H1 (cell line): ENCODE results near the gene SMIM13. TPM values are rescaled to one million over a fixed set of nuclear protein-coding genes. Genes with fewer than 3 reads are reported as not detected.

Experiments used
- SAP30 ChIP-seq: fragments of 300-600 bp; sonication (generic); IDR thresholded peaks from 2 replicates; pipeline ENCODE4 v1.7.1; 2012; ENCODE audit warnings: low read length, moderate library complexity, mild to moderate bottlenecking, inconsistent platforms; ENCODE audit not compliant: insufficient read depth, insufficient replicate concordance
- SP4 ChIP-seq: IDR thresholded peaks from 2 replicates; pipeline ENCODE4 v1.6.1; 2012; ENCODE audit warnings: low read length, inconsistent platforms
- polyA plus RNA-seq, 7 experiments: library from polyadenylated mRNA; depleted of rRNA in 3 of 7; stranded (reverse) in 5 of 7; unstranded in 2 of 7; fragments of >200 nt in 5 of 7; fragments of 200-250 nt in 2 of 7; gene quantifications; 1 replicate in 5 of 7; 2 replicates in 1 of 7; 4 replicates in 1 of 7; pipeline versions ENCODE4 v1.2.1 to v1.2.3, GENCODE V29; 2011 to 2013; ENCODE audit warnings: missing spikeins in 2 of 7, mixed read lengths in 2 of 7
- total RNA-seq: library from RNA; stranded (reverse); fragmentation: NEBNext Ultra II Directional; extraction: Animal tissue kit (Norgen Biotek cat#: 25700); gene quantifications from 2 replicates; pipeline ENCODE4 v1.2.1, GENCODE V29; 2021
- TF ChIP-seq, protein P1 (sequence below): fragments of 300-600 bp; sonication (generic); IDR thresholded peaks from 2 replicates; pipeline ENCODE4 v1.7.1; 2012; ENCODE audit warnings: low read length, moderate library complexity, mild to moderate bottlenecking, inconsistent platforms; ENCODE audit not compliant: insufficient replicate concordance

SMIM13 gene
- total and polyA plus RNA-seq, 2 of the 8 experiments (the other 6 are each of a cell fraction or from before 2014, with no cell fraction given) = 1.7 to 10.6 TPM

DNA sequence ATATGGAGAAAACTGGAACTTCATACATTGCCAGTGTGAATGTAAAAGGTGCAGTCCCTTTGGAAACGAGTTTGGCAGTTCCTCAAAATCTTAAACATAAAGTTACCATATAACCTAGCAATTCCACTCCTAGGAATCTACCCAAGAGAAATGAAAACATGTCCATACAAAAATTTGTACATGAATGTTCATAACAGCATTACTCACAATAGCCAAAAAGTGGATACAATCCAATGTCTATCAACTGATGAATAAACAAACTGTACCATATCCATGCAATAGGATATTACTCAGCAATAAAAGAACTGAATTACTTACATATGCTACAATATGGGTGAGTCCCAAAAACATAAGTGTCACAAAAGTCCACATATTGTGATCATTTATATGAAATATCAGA is 66.6 kb downstream of the SMIM13 start (continued):
- TF ChIP-seq, protein P1, sequence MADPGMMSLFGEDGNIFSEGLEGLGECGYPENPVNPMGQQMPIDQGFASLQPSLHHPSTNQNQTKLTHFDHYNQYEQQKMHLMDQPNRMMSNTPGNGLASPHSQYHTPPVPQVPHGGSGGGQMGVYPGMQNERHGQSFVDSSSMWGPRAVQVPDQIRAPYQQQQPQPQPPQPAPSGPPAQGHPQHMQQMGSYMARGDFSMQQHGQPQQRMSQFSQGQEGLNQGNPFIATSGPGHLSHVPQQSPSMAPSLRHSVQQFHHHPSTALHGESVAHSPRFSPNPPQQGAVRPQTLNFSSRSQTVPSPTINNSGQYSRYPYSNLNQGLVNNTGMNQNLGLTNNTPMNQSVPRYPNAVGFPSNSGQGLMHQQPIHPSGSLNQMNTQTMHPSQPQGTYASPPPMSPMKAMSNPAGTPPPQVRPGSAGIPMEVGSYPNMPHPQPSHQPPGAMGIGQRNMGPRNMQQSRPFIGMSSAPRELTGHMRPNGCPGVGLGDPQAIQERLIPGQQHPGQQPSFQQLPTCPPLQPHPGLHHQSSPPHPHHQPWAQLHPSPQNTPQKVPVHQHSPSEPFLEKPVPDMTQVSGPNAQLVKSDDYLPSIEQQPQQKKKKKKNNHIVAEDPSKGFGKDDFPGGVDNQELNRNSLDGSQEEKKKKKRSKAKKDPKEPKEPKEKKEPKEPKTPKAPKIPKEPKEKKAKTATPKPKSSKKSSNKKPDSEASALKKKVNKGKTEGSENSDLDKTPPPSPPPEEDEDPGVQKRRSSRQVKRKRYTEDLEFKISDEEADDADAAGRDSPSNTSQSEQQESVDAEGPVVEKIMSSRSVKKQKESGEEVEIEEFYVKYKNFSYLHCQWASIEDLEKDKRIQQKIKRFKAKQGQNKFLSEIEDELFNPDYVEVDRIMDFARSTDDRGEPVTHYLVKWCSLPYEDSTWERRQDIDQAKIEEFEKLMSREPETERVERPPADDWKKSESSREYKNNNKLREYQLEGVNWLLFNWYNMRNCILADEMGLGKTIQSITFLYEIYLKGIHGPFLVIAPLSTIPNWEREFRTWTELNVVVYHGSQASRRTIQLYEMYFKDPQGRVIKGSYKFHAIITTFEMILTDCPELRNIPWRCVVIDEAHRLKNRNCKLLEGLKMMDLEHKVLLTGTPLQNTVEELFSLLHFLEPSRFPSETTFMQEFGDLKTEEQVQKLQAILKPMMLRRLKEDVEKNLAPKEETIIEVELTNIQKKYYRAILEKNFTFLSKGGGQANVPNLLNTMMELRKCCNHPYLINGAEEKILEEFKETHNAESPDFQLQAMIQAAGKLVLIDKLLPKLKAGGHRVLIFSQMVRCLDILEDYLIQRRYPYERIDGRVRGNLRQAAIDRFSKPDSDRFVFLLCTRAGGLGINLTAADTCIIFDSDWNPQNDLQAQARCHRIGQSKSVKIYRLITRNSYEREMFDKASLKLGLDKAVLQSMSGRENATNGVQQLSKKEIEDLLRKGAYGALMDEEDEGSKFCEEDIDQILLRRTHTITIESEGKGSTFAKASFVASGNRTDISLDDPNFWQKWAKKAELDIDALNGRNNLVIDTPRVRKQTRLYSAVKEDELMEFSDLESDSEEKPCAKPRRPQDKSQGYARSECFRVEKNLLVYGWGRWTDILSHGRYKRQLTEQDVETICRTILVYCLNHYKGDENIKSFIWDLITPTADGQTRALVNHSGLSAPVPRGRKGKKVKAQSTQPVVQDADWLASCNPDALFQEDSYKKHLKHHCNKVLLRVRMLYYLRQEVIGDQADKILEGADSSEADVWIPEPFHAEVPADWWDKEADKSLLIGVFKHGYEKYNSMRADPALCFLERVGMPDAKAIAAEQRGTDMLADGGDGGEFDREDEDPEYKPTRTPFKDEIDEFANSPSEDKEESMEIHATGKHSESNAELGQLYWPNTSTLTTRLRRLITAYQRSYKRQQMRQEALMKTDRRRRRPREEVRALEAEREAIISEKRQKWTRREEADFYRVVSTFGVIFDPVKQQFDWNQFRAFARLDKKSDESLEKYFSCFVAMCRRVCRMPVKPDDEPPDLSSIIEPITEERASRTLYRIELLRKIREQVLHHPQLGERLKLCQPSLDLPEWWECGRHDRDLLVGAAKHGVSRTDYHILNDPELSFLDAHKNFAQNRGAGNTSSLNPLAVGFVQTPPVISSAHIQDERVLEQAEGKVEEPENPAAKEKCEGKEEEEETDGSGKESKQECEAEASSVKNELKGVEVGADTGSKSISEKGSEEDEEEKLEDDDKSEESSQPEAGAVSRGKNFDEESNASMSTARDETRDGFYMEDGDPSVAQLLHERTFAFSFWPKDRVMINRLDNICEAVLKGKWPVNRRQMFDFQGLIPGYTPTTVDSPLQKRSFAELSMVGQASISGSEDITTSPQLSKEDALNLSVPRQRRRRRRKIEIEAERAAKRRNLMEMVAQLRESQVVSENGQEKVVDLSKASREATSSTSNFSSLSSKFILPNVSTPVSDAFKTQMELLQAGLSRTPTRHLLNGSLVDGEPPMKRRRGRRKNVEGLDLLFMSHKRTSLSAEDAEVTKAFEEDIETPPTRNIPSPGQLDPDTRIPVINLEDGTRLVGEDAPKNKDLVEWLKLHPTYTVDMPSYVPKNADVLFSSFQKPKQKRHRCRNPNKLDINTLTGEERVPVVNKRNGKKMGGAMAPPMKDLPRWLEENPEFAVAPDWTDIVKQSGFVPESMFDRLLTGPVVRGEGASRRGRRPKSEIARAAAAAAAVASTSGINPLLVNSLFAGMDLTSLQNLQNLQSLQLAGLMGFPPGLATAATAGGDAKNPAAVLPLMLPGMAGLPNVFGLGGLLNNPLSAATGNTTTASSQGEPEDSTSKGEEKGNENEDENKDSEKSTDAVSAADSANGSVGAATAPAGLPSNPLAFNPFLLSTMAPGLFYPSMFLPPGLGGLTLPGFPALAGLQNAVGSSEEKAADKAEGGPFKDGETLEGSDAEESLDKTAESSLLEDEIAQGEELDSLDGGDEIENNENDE = no peak
- TF ChIP-seq SAP30 (no peak), SP4 (no peak)
- TF ChIP-seq, all 59 proteins: peak for 0
